T-helper 2 cell treated with Interferon-gamma antibody and Interleukin-4, amounts not matched to agents 5 μg/mL and 100 μg/mL, for 36 hours (primary cell): ENCODE measurements around the gene PTEN.
A peak's percentile ranks its signal among the peaks of the same experiment; 100 is the strongest.
"Not testable (repeated sequence)": the region's sequence is repeated elsewhere in the genome, so short reads cannot be mapped to it uniquely, and the experiment has no call there.

ENCODE experiments used
- DNase-seq: peaks from one replicate; pipeline ENCODE4 v3.0.0; 2021; ENCODE audit warnings: low spot score
- H3K27ac Mint-ChIP-seq: one replicate; pipeline ENCODE4 v1.8.0; 2021; ENCODE audit warnings: mild to moderate bottlenecking, mixed read lengths
- H3K27me3 Mint-ChIP-seq: one replicate; pipeline ENCODE4 v1.8.0; 2021; ENCODE audit warnings: low read depth, mixed read lengths
- H3K36me3 Mint-ChIP-seq: one replicate; pipeline ENCODE4 v1.8.0; 2021; ENCODE audit warnings: low read depth, mixed read lengths
- H3K4me1 Mint-ChIP-seq: one replicate; pipeline ENCODE4 v1.8.0; 2021; ENCODE audit warnings: low read depth, mixed read lengths
- H3K4me3 Mint-ChIP-seq: one replicate; pipeline ENCODE4 v1.8.0; 2022; ENCODE audit warnings: mild to moderate bottlenecking, moderate library complexity, mixed read lengths
- H3K9me3 Mint-ChIP-seq: one replicate; pipeline ENCODE4 v1.8.0; 2021; ENCODE audit warnings: mixed read lengths

Gene PTEN

DNA sequence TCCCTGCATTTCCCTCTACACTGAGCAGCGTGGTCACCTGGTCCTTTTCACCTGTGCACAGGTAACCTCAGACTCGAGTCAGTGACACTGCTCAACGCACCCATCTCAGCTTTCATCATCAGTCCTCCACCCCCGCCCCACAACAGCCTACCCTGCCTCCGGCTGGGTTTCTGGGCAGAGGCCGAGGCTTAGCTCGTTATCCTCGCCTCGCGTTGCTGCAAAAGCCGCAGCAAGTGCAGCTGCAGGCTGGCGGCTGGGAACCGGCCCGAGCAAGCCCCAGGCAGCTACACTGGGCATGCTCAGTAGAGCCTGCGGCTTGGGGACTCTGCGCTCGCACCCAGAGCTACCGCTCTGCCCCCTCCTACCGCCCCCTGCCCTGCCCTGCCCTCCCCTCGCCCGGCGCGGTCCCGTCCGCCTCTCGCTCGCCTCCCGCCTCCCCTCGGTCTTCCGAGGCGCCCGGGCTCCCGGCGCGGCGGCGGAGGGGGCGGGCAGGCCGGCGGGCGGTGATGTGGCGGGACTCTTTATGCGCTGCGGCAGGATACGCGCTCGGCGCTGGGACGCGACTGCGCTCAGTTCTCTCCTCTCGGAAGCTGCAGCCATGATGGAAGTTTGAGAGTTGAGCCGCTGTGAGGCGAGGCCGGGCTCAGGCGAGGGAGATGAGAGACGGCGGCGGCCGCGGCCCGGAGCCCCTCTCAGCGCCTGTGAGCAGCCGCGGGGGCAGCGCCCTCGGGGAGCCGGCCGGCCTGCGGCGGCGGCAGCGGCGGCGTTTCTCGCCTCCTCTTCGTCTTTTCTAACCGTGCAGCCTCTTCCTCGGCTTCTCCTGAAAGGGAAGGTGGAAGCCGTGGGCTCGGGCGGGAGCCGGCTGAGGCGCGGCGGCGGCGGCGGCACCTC lies at the start of gene PTEN, which contains the start of gene KLLN:
PTEN (plus strand) TSS at position 573 of the 891 bp plus-strand sequence. CDS start 845 bp downstream, outside the sequence.
KLLN (minus strand) TSS at position 481 of the 891 bp plus-strand sequence. CDS start 1,046 bp downstream, outside the sequence.
- H3K36me3 Mint-ChIP-seq, result peaks cover 32% of the 10 kb centered on the region
- peaks cover 30% of the 10 kb centered on the region for H3K4me1 Mint-ChIP-seq
- H3K4me3 Mint-ChIP-seq, result peak within 1 kb of the TSS; percentile 96
- H3K27me3 Mint-ChIP-seq, result peaks cover 3% of the 10 kb centered on the region
- DNase-seq, result peak; percentile 87
- H3K9me3 Mint-ChIP-seq, result no peaks in the 10 kb centered on the region
- H3K27ac Mint-ChIP-seq, result peak within 1 kb of the TSS; percentile 92

- H3K4me1 Mint-ChIP-seq, result peaks cover 31% of the 10 kb centered on the region
- no peak for DNase-seq
- H3K27me3 Mint-ChIP-seq, result no peaks in the 10 kb centered on the region
- H3K27ac Mint-ChIP-seq, result no peak overlapping the region
- H3K36me3 Mint-ChIP-seq, result peaks cover 18% of the 10 kb centered on the region
- no peaks in the 10 kb centered on the region for H3K9me3 Mint-ChIP-seq
- H3K4me3 Mint-ChIP-seq, result peak overlapping the region; percentile 94
Observed at GRCh38 chr10:87816163-87816897, 47.1 kb upstream of the PTEN start.

GRCh38 chr10:87816898-87817608 lies 46.4 kb upstream of the PTEN start:
- Mint-ChIP-seq H3K27ac (peak overlapping the region; percentile 93), H3K27me3 (no peaks in the 10 kb centered on the region), H3K4me1 (peaks cover 30% of the 10 kb centered on the region), H3K9me3 (no peaks in the 10 kb centered on the region), H3K4me3 (peak overlapping the region; percentile 94), H3K36me3 (peaks cover 11% of the 10 kb centered on the region)
- DNase-seq, result no peak

GRCh38 chr10:87817609-87818504 lies 45.6 kb upstream of the PTEN start, which contains the start of gene ATAD1:
ATAD1 (minus strand) TSS chr10:87818226; CDS start chr10:87814599, 3,627 bp downstream.
- H3K27me3 Mint-ChIP-seq, result peaks cover 2% of the 10 kb centered on the region
- H3K4me1 Mint-ChIP-seq, result peaks cover 30% of the 10 kb centered on the region
- peaks cover 7% of the 10 kb centered on the region for H3K36me3 Mint-ChIP-seq
- peak; percentile 89 for DNase-seq
- peak within 1 kb of the TSS; percentile 93 for H3K27ac Mint-ChIP-seq
- peak within 1 kb of the TSS; percentile 94 for H3K4me3 Mint-ChIP-seq
- no peaks in the 10 kb centered on the region for H3K9me3 Mint-ChIP-seq

DNA sequence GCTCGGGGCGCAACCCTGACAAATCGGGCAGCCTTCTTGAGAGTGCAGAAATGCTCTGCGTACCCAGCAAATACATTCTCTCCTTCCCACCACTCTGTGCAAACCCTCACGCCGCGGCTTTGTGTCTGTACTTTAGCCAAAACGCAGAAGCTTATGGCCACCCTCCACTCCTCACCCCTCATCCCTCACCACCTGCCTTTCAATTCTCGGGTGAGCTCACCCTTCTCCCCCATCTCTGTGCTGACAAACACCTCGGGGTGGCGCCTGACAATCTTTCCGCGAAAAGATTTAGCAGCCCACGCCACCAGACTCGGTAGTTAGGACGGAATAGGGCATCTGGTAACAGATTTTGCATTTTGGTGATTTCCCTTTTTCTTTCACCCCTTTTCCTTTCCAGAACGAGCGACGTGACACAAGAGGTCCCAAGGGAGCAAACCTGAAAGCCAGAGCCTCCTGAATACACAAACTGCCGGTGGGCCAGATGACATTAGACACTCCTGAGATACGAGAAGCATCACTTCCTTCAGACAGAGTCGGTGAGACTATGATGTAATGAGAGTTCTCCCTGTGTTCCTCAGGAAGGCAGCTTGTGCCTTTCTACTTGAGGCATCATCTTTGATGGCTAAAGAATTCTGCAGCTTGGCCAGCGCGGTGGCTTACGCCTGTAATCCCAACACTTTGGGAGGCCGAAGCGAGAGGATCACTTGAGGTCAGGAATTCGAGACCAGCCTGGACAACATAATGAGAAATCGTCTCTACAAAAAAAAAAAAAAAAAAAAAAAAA lies 44.7 kb upstream of the PTEN start:
- Mint-ChIP-seq H3K36me3 (peaks cover 6% of the 10 kb centered on the region), H3K9me3 (no peaks in the 10 kb centered on the region), H3K27me3 (peaks cover 2% of the 10 kb centered on the region), H3K4me1 (peaks cover 29% of the 10 kb centered on the region), H3K27ac (peak overlapping the region; percentile 93), H3K4me3 (peak overlapping the region; percentile 94)
- peak; percentile 58 for DNase-seq

DNA sequence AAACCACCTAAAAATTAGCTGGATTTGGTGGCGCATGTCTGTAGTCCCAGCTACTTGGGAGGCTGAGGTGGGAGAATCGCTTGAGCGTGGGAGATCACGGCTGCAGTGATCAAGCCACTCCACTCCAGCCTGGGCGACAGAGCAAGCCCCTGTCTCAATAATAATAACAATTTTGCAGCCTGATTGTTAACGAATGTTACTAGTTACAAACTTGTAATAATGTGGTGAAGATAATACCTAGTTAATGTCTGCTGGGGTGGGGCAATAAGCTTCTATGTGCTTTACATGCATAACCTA lies 44.2 kb upstream of the PTEN start:
- H3K27me3 Mint-ChIP-seq, result peaks cover 6% of the 10 kb centered on the region
- no peaks in the 10 kb centered on the region for H3K9me3 Mint-ChIP-seq
- no peak for DNase-seq
- H3K4me1 Mint-ChIP-seq, result peaks cover 27% of the 10 kb centered on the region
- H3K27ac Mint-ChIP-seq, result no peak overlapping the region
- peaks cover 4% of the 10 kb centered on the region for H3K36me3 Mint-ChIP-seq
- H3K4me3 Mint-ChIP-seq, result peak overlapping the region; percentile 43

- H3K27ac Mint-ChIP-seq, result no peak overlapping the region
- peaks cover 23% of the 10 kb centered on the region for H3K4me1 Mint-ChIP-seq
- H3K4me3 Mint-ChIP-seq, result no peak overlapping the region
Observed at GRCh38 chr10:87826653-87827052, 36.8 kb upstream of the PTEN start.

GRCh38 chr10:87827681-87828080 lies 35.7 kb upstream of the PTEN start:
- Mint-ChIP-seq H3K9me3 (no peaks in the 10 kb centered on the region), H3K27ac (no peak overlapping the region), H3K4me3 (no peak overlapping the region), H3K4me1 (peaks cover 23% of the 10 kb centered on the region), H3K36me3 (no peaks in the 10 kb centered on the region), H3K27me3 (peaks cover 4% of the 10 kb centered on the region)
- no peak for DNase-seq

More at GRCh38 chr10:87826653-87827052, 36.8 kb upstream of the PTEN start:
- peaks cover 6% of the 10 kb centered on the region for H3K27me3 Mint-ChIP-seq
- no peak for DNase-seq
- no peaks in the 10 kb centered on the region for H3K36me3 Mint-ChIP-seq
- no peaks in the 10 kb centered on the region for H3K9me3 Mint-ChIP-seq

DNA sequence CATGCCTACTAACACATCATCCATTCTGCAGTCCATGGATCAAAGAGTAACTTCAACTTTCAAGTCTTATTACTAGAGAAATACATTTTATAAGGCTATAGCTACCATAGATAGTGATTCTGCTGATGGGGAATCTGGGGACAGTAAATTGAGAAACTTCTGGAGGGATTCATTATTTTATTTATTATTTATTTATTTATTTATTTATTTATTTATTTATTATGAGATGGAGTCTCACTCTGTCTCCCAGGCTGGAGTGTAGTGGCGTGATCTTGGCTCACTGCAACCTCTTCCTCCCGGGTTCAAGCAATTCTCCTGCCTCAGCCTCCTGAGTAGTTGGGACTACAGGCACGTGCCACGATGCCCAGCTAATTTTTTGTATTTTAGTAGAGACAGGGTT lies 34.4 kb upstream of the PTEN start:
- not testable (repeated sequence) for H3K27me3 Mint-ChIP-seq, DNase-seq, H3K4me3 Mint-ChIP-seq, H3K36me3 Mint-ChIP-seq, H3K9me3 Mint-ChIP-seq, H3K27ac Mint-ChIP-seq
- H3K4me1 Mint-ChIP-seq, result peaks cover 23% of the 10 kb centered on the region

DNA sequence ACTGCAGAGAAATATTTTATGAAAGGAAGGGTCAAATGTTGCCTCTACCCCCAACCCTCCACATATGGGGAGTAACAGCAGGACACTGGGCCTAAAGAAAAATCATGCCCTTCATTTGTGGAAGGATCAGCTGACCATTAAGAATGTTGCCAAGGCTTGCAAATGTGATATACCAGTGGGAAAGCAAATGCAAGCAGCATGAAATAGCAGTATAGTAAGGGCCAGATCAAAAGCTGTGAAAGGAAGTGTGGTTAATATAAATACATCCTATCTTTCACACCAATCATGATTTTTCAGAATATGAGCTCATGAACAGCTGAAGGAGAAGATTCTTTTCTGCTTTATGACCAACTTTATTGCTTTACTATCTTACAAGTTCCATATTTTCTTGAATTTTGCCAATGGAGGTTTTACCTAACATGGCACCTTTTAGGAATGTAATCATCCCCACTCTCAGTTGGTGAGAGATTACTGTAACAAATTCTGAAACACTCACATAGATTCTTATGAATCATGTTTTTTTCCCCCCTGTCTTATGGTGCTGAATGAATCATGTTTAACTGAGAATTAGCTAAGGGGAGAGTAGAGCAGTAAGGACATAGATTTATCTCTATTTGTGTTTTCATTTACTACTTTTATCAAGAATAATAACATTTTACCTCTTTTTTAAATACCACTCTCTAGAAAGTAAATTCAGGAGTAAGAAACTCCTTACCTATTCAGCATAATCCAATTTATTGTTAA lies 33.3 kb upstream of the PTEN start:
- Mint-ChIP-seq H3K4me1 (peaks cover 23% of the 10 kb centered on the region), H3K27me3 (peaks cover 2% of the 10 kb centered on the region), H3K9me3 (no peaks in the 10 kb centered on the region), H3K4me3 (no peak overlapping the region), H3K36me3 (no peaks in the 10 kb centered on the region), H3K27ac (peak overlapping the region; percentile 28)
- DNase-seq, result no peak

GRCh38 chr10:87836098-87836497 lies 27.3 kb upstream of the PTEN start:
- DNase-seq, result no peak
- Mint-ChIP-seq H3K9me3 (no peaks in the 10 kb centered on the region), H3K4me3 (no peak overlapping the region), H3K4me1 (peaks cover 1% of the 10 kb centered on the region), H3K27ac (no peak overlapping the region), H3K27me3 (peaks cover 3% of the 10 kb centered on the region), H3K36me3 (no peaks in the 10 kb centered on the region)

- H3K27me3 Mint-ChIP-seq, result peaks cover 3% of the 10 kb centered on the region
- no peak for DNase-seq
- H3K9me3 Mint-ChIP-seq, result no peaks in the 10 kb centered on the region
Observed at GRCh38 chr10:87837445-87837844, 26.0 kb upstream of the PTEN start.

More at GRCh38 chr10:87837445-87837844, 26.0 kb upstream of the PTEN start:
- Mint-ChIP-seq H3K4me3 (no peak overlapping the region), H3K4me1 (peaks cover 5% of the 10 kb centered on the region), H3K36me3 (no peaks in the 10 kb centered on the region), H3K27ac (no peak overlapping the region)
